Measurements from ENCODE around the gene CD44. TPM values are rescaled to one million over a fixed set of nuclear protein-coding genes. Genes with fewer than 3 reads are reported as not detected.
A peak's percentile ranks its signal among the peaks of the same experiment; 100 is the strongest.

CD44 gene
- total RNA-seq, 4 donors from 2014 or later = 67.1 to 180 (median 84.8) TPM

GRCh38 chr11:35178067-35178805 is 39.3 kb downstream of the CD44 start:
- peaks cover 4 to 48% (median 38%) of the 10 kb centered on the region in 4 donors for H3K4me1 ChIP-seq
- 90 to 97% methylated on average over 3 of the region's 3 CpGs for WGBS, 2 donors

GRCh38 chr11:35178873-35179272 is 39.9 kb downstream of the CD44 start:
- Histone ChIP-seq H3K36me3 (peaks cover 0 to 31% (median 3%) of the 10 kb centered on the region in 3 donors), H3K27ac (peak overlapping the region in 1 of 4 donors; percentile 43), H3K4me1 (peaks cover 4 to 42% (median 36%) of the 10 kb centered on the region in 4 donors), H3K4me3 (no peak overlapping the region), H3K27me3 (no peaks in the 10 kb centered on the region), H3K9me3 (no peaks in the 10 kb centered on the region)
- 80% methylated on average over 2 of the region's 2 CpGs for WGBS, 2 donors
- DNase-seq (ENCODE audit: low spot score in 2 of 2) = no peak
- TF ChIP-seq CTCF (IDR thresholded peaks at IDR 0.05) (no peak), POLR2A (IDR thresholded peaks at IDR 0.05) (no peak), EP300 (IDR thresholded peaks at IDR 0.05) (no peak)

More at GRCh38 chr11:35178067-35178805, 39.3 kb downstream of the CD44 start:
- H3K27me3 ChIP-seq = no peaks in the 10 kb centered on the region
- H3K36me3 ChIP-seq = peaks cover 0 to 31% (median 3%) of the 10 kb centered on the region in 3 donors
- no peaks in the 10 kb centered on the region for H3K9me3 ChIP-seq
- H3K4me3 ChIP-seq = no peak overlapping the region
- TF ChIP-seq EP300 (IDR thresholded peaks at IDR 0.05) (no peak), POLR2A (IDR thresholded peaks at IDR 0.05) (no peak), CTCF (IDR thresholded peaks at IDR 0.05) (no peak)
- no peak for DNase-seq (ENCODE audit: low spot score in 2 of 2)
- peak overlapping the region in 1 of 4 donors; percentile 34 for H3K27ac ChIP-seq

GRCh38 chr11:35179466-35180135 is 40.6 kb downstream of the CD44 start:
- no peaks in the 10 kb centered on the region for H3K9me3 ChIP-seq
- no peak overlapping the region for H3K4me3 ChIP-seq
- H3K27me3 ChIP-seq = no peaks in the 10 kb centered on the region
- DNase-seq (ENCODE audit: low spot score in 2 of 2) = no peak
- TF ChIP-seq EP300 (IDR thresholded peaks at IDR 0.05) (no peak), POLR2A (IDR thresholded peaks at IDR 0.05) (no peak), CTCF (IDR thresholded peaks at IDR 0.05) (no peak)
- WGBS, 2 donors = 57 to 65% methylated on average over 2 of the region's 2 CpGs
- peaks cover 4 to 40% (median 30%) of the 10 kb centered on the region in 4 donors for H3K4me1 ChIP-seq
- peak overlapping the region in 1 of 4 donors; percentile 43 for H3K27ac ChIP-seq
- peaks cover 0 to 31% (median 3%) of the 10 kb centered on the region in 3 donors for H3K36me3 ChIP-seq

GRCh38 chr11:35180317-35181233 is 41.6 kb downstream of the CD44 start:
- Histone ChIP-seq H3K9me3 (no peaks in the 10 kb centered on the region), H3K27ac (peak overlapping the region in 2 of 4 donors; percentile 7 to 40), H3K36me3 (peaks cover 0 to 31% (median 3%) of the 10 kb centered on the region in 3 donors), H3K27me3 (no peaks in the 10 kb centered on the region), H3K4me3 (no peak overlapping the region), H3K4me1 (peaks cover 4 to 36% (median 24%) of the 10 kb centered on the region in 4 donors)
- TF ChIP-seq POLR2A (IDR thresholded peaks at IDR 0.05) (no peak), CTCF (IDR thresholded peaks at IDR 0.05) (no peak), EP300 (IDR thresholded peaks at IDR 0.05) (no peak)
- no peak for DNase-seq (ENCODE audit: low spot score in 2 of 2)
- 72 to 73% methylated on average over 5 of the region's 5 CpGs for WGBS, 2 donors
